Right atrium auricular region (tissue), 2 donors: ENCODE results near the gene TSC1. TPM values are rescaled to one million over a fixed set of nuclear protein-coding genes. Genes with fewer than 3 reads are reported as not detected.

Experiments used
- DNase-seq: peaks from one replicate; pipeline ENCODE4 v3.0.0-alpha.2; 2019; ENCODE audit warnings: low spot score
- H3K27ac ChIP-seq, 2 donors: fragments of 200-600 bp; sonication (generic); 1 replicate in 1 of 2; 2 replicates in 1 of 2; pipeline ENCODE4 v1.5.1; 2016 to 2019
- H3K27me3 ChIP-seq, 2 donors: fragments of 200-600 bp; sonication (generic); one replicate each; pipeline versions ENCODE4 v1.5.1 to v1.6.0; 2017 to 2019
- H3K36me3 ChIP-seq: fragments of 200-600 bp; sonication (generic); one replicate; pipeline ENCODE4 v1.5.1; 2016
- H3K4me1 ChIP-seq, 2 donors: fragments of 200-600 bp; sonication (generic); one replicate each; pipeline versions ENCODE4 v1.5.1 to v1.6.0; 2017 to 2019
- H3K4me3 ChIP-seq, 2 donors: fragments of 200-600 bp; sonication (generic); 1 replicate in 1 of 2; 2 replicates in 1 of 2; pipeline ENCODE4 v1.5.1; 2017 to 2019; ENCODE audit warnings: mild to moderate bottlenecking in 1 of 2, moderate library complexity in 1 of 2
- H3K9me3 ChIP-seq, 2 donors: fragments of 200-600 bp; sonication (generic); one replicate each; pipeline ENCODE4 v1.5.1; 2019
- CTCF ChIP-seq, 2 donors: fragments of 200-600 bp; sonication (generic); IDR thresholded peaks; one replicate each; pipeline ENCODE4 v1.5.1; 2019; ENCODE audit warnings: antibody characterized with exemption in 2 of 2
- total RNA-seq, 2 donors: library from RNA; depleted of rRNA; stranded (reverse); fragments of >200 nt; gene quantifications; one replicate each; pipeline ENCODE4 v1.1.0, GENCODE V29; 2016

Gene TSC1
- total RNA-seq, 2 donors from 2014 or later = 27.6 to 36.4 TPM

GRCh38 chr9:132980157-132980556 lies 35.7 kb upstream of the TSC1 start:
- Histone ChIP-seq H3K27me3 (peaks cover 0 to 11% of the 10 kb centered on the region in 2 donors), H3K4me3 (no peak overlapping the region), H3K27ac (no peak overlapping the region), H3K36me3 (no peaks in the 10 kb centered on the region), H3K9me3 (no peaks in the 10 kb centered on the region), H3K4me1 (no peaks in the 10 kb centered on the region)
- TF ChIP-seq CTCF (IDR thresholded peaks at IDR 0.05) = no peak
- no peak for DNase-seq

- no peak within 1 kb of the TSS for H3K27ac ChIP-seq
- TF ChIP-seq CTCF (IDR thresholded peaks at IDR 0.05) = no peak
- no peak for DNase-seq
- no peaks in the 10 kb centered on the region for H3K36me3 ChIP-seq
- no peaks in the 10 kb centered on the region for H3K4me1 ChIP-seq
- peaks cover 0 to 11% of the 10 kb centered on the region in 2 donors for H3K27me3 ChIP-seq
- H3K4me3 ChIP-seq = no peak within 1 kb of the TSS
- no peaks in the 10 kb centered on the region for H3K9me3 ChIP-seq
These were observed 34.2 kb upstream of the TSC1 start, which contains the start of gene GFI1B for GRCh38 chr9:132978451-132979131. Gene GFI1B, plus strand, starts transcription at chr9:132978694. Its CDS starts 7,985 bp downstream, at chr9:132986679.

DNA sequence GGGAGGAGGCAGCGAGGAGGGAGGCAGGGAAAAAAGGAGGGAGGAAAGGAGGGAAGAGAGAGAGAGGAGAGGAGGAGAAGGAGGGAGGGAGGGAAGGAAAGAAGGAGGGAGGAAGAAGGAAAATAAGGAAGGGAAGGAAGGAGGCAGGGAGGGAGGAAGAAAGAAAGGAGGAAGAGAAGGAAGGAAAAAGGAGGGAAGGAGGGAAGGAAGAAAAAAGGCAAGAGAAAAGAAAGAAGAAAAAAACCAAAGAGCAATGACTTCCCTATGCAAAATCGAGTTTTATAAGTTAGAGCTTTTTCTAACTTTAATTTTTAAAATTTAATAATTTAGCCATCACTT lies 33.7 kb upstream of the TSC1 start:
- H3K4me3 ChIP-seq = no peak overlapping the region
- no peak for TF ChIP-seq CTCF (IDR thresholded peaks at IDR 0.05)
- H3K27me3 ChIP-seq = peaks cover 0 to 11% of the 10 kb centered on the region in 2 donors
- no peaks in the 10 kb centered on the region for H3K36me3 ChIP-seq
- H3K9me3 ChIP-seq = no peaks in the 10 kb centered on the region
- no peak for DNase-seq
- no peaks in the 10 kb centered on the region for H3K4me1 ChIP-seq
- H3K27ac ChIP-seq = no peak overlapping the region

DNA sequence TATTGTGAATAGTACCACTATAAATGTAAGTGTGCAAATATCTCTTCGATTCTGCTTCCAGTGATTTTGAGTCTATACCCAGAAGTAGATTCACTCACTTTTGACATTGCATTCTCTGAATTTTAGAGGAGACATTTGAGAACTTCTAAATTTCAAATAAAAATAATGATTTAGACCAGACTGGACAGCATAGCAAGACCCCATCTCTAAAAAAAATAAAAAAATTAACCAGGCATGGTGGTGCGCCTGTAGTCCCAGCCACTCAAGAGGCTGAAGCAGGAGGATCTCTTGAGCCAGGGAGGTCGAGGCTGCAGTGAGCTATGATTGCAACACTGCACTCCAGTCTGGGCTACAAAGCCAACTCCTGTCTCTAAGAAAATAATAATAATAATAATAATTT lies 32.2 kb upstream of the TSC1 start:
- H3K4me3 ChIP-seq = no peak overlapping the region
- H3K9me3 ChIP-seq = no peaks in the 10 kb centered on the region
- DNase-seq = no peak
- no peak for TF ChIP-seq CTCF (IDR thresholded peaks at IDR 0.05)
- H3K27me3 ChIP-seq = peaks cover 0 to 11% of the 10 kb centered on the region in 2 donors
- H3K27ac ChIP-seq = no peak overlapping the region
- peaks cover 0 to 7% of the 10 kb centered on the region in 2 donors for H3K4me1 ChIP-seq
- no peaks in the 10 kb centered on the region for H3K36me3 ChIP-seq

- no peak for DNase-seq
- TF ChIP-seq CTCF (IDR thresholded peaks at IDR 0.05) = no peak
- Histone ChIP-seq H3K4me1 (peaks cover 0 to 7% of the 10 kb centered on the region in 2 donors), H3K27ac (no peak overlapping the region), H3K36me3 (no peaks in the 10 kb centered on the region), H3K9me3 (no peaks in the 10 kb centered on the region), H3K4me3 (no peak overlapping the region), H3K27me3 (peaks cover 0 to 11% of the 10 kb centered on the region in 2 donors)
These were observed 31.5 kb upstream of the TSC1 start for GRCh38 chr9:132975961-132976360.

GRCh38 chr9:132973713-132974112 lies 29.3 kb upstream of the TSC1 start:
- Histone ChIP-seq H3K9me3 (no peaks in the 10 kb centered on the region), H3K36me3 (no peaks in the 10 kb centered on the region), H3K27me3 (peaks cover 0 to 5% of the 10 kb centered on the region in 2 donors), H3K4me1 (peaks cover 0 to 7% of the 10 kb centered on the region in 2 donors), H3K4me3 (no peak overlapping the region), H3K27ac (no peak overlapping the region)
- TF ChIP-seq CTCF (IDR thresholded peaks at IDR 0.05) = no peak
- no peak for DNase-seq
